ENCODE measurements around the gene ADAMTS2. TPM values are rescaled to one million over a fixed set of nuclear protein-coding genes. Genes with fewer than 3 reads are reported as not detected.
A peak's percentile ranks its signal among the peaks of the same experiment; 100 is the strongest.

The ADAMTS2 gene
- total RNA-seq, 4 donors from 2014 or later, result 6.0 to 20.9 (median 13.5) TPM

- Histone ChIP-seq H3K27ac (peak overlapping the region in 2 of 4 donors; percentile 16 to 28), H3K27me3 (no peaks in the 10 kb centered on the region), H3K9me3 (no peaks in the 10 kb centered on the region), H3K36me3 (no peaks in the 10 kb centered on the region), H3K4me3 (no peak overlapping the region), H3K4me1 (peaks cover 0 to 16% (median 4%) of the 10 kb centered on the region in 4 donors)
- no peak for DNase-seq
- TF ChIP-seq CTCF (IDR thresholded peaks at IDR 0.05) (no peak), POLR2AphosphoS5 (IDR thresholded peaks at IDR 0.05) (no peak), EP300 (IDR thresholded peaks at IDR 0.05; ENCODE audit: low read depth) (no peak), POLR2A (IDR thresholded peaks at IDR 0.05) (no peak)
- in situ Hi-C loops (cut with MboI; ENCODE audit: low pct_ligation_motif_present in 1 of 4, low pct_unique_long_range_greater_than_20kb in 1 of 4, low sequenced_read_pairs in 3 of 4) (no loop called here), intact Hi-C loops (cut with DNase I; ENCODE audit: low total_unique reads) (no loop called here)
- WGBS, 2 donors (ENCODE audit: low coverage in 1 of 2), result 67 to 72% methylated on average over 2 to 10 of the region's 10 CpGs
Measured at GRCh38 chr5:179273441-179274145, 71.7 kb downstream of the ADAMTS2 start.

- no peaks in the 10 kb centered on the region for H3K27me3 ChIP-seq
- in situ Hi-C loops (cut with MboI; ENCODE audit: low pct_ligation_motif_present in 1 of 4, low pct_unique_long_range_greater_than_20kb in 1 of 4, low sequenced_read_pairs in 3 of 4) (no loop called here), intact Hi-C loops (cut with DNase I; ENCODE audit: low total_unique reads) (no loop called here)
- WGBS, 2 donors (ENCODE audit: low coverage in 1 of 2), result 66% methylated on average over 6 of the region's 7 CpGs; no CpG with 5 or more reads in 1 of the 2 donors
- DNase-seq, result no peak
- H3K9me3 ChIP-seq, result no peaks in the 10 kb centered on the region
- H3K27ac ChIP-seq, result peak overlapping the region in 2 of 4 donors; percentile 16 to 28
- H3K4me3 ChIP-seq, result no peak overlapping the region
- peaks cover 0 to 16% (median 4%) of the 10 kb centered on the region in 4 donors for H3K4me1 ChIP-seq
- no peak for TF ChIP-seq POLR2AphosphoS5 (IDR thresholded peaks at IDR 0.05)
- TF ChIP-seq CTCF (IDR thresholded peaks at IDR 0.05), result no peak
- no peak for TF ChIP-seq EP300 (IDR thresholded peaks at IDR 0.05; ENCODE audit: low read depth)
- TF ChIP-seq POLR2A (IDR thresholded peaks at IDR 0.05), result no peak
- no peaks in the 10 kb centered on the region for H3K36me3 ChIP-seq
Measured at GRCh38 chr5:179273073-179273435, 72.2 kb downstream of the ADAMTS2 start.

DNA sequence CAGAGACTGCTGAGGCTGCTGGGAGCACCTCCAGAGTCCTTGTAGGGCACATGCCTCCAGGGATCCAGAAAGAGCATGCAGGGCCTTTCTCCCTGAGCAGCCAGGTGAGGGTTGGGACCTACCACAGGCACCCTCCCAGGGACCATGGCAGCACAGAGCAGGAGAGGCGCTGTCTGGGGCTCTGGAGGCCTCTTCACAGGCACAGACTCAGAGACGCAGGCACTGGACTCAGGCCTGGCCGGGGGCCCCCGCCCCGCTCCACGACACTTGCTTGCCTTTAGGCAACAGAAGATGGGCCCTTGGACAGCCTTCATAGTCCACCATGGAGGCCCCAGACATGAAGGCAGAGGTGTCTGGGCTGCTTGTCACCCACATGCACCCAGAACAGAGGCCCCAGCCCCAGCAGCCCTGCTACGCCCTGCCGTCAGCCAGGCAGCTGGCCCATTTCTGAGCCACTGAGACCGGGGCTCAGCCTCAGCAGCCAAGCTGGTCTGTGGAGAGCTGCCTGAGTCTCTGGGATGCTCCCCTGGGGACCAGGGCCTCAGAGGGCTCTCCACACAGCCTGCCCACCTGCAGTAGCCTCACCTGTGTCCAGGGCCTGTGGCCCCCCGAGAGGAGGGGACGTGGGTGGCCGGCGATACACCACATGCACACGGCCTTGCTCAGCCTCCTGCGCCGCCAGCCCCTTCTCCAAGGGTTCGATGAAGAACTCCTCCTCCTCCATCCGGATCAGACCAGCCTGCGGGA lies 72.8 kb downstream of the ADAMTS2 start:
- DNase-seq, result no peak
- 83% methylated on average over 19 of the region's 19 CpGs; no CpG with 5 or more reads in 1 of the 2 donors for WGBS, 2 donors (ENCODE audit: low coverage in 1 of 2)

More for the DNA sequence above, 72.8 kb downstream of the ADAMTS2 start:
- Histone ChIP-seq H3K9me3 (no peaks in the 10 kb centered on the region), H3K36me3 (no peaks in the 10 kb centered on the region), H3K27me3 (no peaks in the 10 kb centered on the region), H3K27ac (peak overlapping the region in 2 of 4 donors; percentile 21 to 25), H3K4me1 (peaks cover 0 to 16% (median 4%) of the 10 kb centered on the region in 4 donors), H3K4me3 (no peak overlapping the region)
- TF ChIP-seq EP300 (IDR thresholded peaks at IDR 0.05; ENCODE audit: low read depth) (no peak), CTCF (IDR thresholded peaks at IDR 0.05) (no peak), POLR2AphosphoS5 (IDR thresholded peaks at IDR 0.05) (no peak), POLR2A (IDR thresholded peaks at IDR 0.05) (no peak)
- intact Hi-C loops (cut with DNase I; ENCODE audit: low total_unique reads) (no loop called here), in situ Hi-C loops (cut with MboI; ENCODE audit: low pct_ligation_motif_present in 1 of 4, low pct_unique_long_range_greater_than_20kb in 1 of 4, low sequenced_read_pairs in 3 of 4) (no loop called here)

Measured in transverse colon (tissue), 4 donors.